ENCODE measurements around the gene CHMP6. TPM values are rescaled to one million over a fixed set of nuclear protein-coding genes. Genes with fewer than 3 reads are reported as not detected.
A peak's percentile ranks its signal among the peaks of the same experiment; 100 is the strongest.

The CHMP6 gene
- total RNA-seq, 1 donor from 2014 or later, result 15.9 TPM

- Histone ChIP-seq H3K27me3 (ENCODE audit: low read depth) (peaks cover 36% of the 10 kb centered on the region), H3K27ac (replicated peaks) (no peak overlapping the region), H3K4me3 (no peak overlapping the region), H3K9me3 (replicated peaks) (no peaks in the 10 kb centered on the region), H3K4me1 (peaks cover 44% of the 10 kb centered on the region), H3K36me3 (peaks cover 25% of the 10 kb centered on the region)
- DNase-seq, result peak; percentile 63
- intact Hi-C loops (cut with micrococcal nuclease), result no loop called here
- no peak for TF ChIP-seq CTCF (IDR thresholded peaks at IDR 0.05; ENCODE audit: borderline replicate concordance)
Observed at GRCh38 chr17:81002409-81003361, 11.0 kb downstream of the CHMP6 start.

- TF ChIP-seq CTCF (IDR thresholded peaks at IDR 0.05; ENCODE audit: borderline replicate concordance), result no peak
- Histone ChIP-seq H3K36me3 (peaks cover 13% of the 10 kb centered on the region), H3K4me1 (peaks cover 44% of the 10 kb centered on the region), H3K27ac (replicated peaks) (no peak overlapping the region), H3K27me3 (ENCODE audit: low read depth) (peaks cover 36% of the 10 kb centered on the region), H3K9me3 (replicated peaks) (no peaks in the 10 kb centered on the region), H3K4me3 (peak overlapping the region; percentile 47)
- DNase-seq, result no peak
- intact Hi-C loops (cut with micrococcal nuclease), result no loop called here
Observed at GRCh38 chr17:81003711-81004475, 12.3 kb downstream of the CHMP6 start.

GRCh38 chr17:81006891-81007290, 15.2 kb downstream of the CHMP6 start:
- H3K36me3 ChIP-seq, result no peaks in the 10 kb centered on the region
- intact Hi-C loops (cut with micrococcal nuclease), result no loop called here
- no peak overlapping the region for H3K4me3 ChIP-seq
- peaks cover 36% of the 10 kb centered on the region for H3K27me3 ChIP-seq (ENCODE audit: low read depth)
- no peak for TF ChIP-seq CTCF (IDR thresholded peaks at IDR 0.05; ENCODE audit: borderline replicate concordance)
- peaks cover 13% of the 10 kb centered on the region for H3K9me3 ChIP-seq (replicated peaks)
- peaks cover 24% of the 10 kb centered on the region for H3K4me1 ChIP-seq
- DNase-seq, result no peak
- H3K27ac ChIP-seq (replicated peaks), result no peak overlapping the region

- Histone ChIP-seq H3K27me3 (ENCODE audit: low read depth) (peaks cover 32% of the 10 kb centered on the region), H3K4me1 (peaks cover 16% of the 10 kb centered on the region), H3K27ac (replicated peaks) (no peak overlapping the region), H3K36me3 (no peaks in the 10 kb centered on the region), H3K4me3 (no peak overlapping the region), H3K9me3 (replicated peaks) (peaks cover 14% of the 10 kb centered on the region)
- no peak for DNase-seq
- no peak for TF ChIP-seq CTCF (IDR thresholded peaks at IDR 0.05; ENCODE audit: borderline replicate concordance)
- intact Hi-C loops (cut with micrococcal nuclease), result no loop called here
Observed at GRCh38 chr17:81008140-81008539, 16.5 kb downstream of the CHMP6 start.

GRCh38 chr17:81009136-81009535, 17.5 kb downstream of the CHMP6 start:
- Histone ChIP-seq H3K4me3 (no peak overlapping the region), H3K36me3 (no peaks in the 10 kb centered on the region), H3K4me1 (peaks cover 6% of the 10 kb centered on the region), H3K27ac (replicated peaks) (no peak overlapping the region), H3K27me3 (ENCODE audit: low read depth) (peaks cover 22% of the 10 kb centered on the region), H3K9me3 (replicated peaks) (peaks cover 14% of the 10 kb centered on the region)
- intact Hi-C loops (cut with micrococcal nuclease), result no loop called here
- DNase-seq, result no peak
- no peak for TF ChIP-seq CTCF (IDR thresholded peaks at IDR 0.05; ENCODE audit: borderline replicate concordance)
